ENCODE data around the gene CD1D.

Gene CD1D

DNA sequence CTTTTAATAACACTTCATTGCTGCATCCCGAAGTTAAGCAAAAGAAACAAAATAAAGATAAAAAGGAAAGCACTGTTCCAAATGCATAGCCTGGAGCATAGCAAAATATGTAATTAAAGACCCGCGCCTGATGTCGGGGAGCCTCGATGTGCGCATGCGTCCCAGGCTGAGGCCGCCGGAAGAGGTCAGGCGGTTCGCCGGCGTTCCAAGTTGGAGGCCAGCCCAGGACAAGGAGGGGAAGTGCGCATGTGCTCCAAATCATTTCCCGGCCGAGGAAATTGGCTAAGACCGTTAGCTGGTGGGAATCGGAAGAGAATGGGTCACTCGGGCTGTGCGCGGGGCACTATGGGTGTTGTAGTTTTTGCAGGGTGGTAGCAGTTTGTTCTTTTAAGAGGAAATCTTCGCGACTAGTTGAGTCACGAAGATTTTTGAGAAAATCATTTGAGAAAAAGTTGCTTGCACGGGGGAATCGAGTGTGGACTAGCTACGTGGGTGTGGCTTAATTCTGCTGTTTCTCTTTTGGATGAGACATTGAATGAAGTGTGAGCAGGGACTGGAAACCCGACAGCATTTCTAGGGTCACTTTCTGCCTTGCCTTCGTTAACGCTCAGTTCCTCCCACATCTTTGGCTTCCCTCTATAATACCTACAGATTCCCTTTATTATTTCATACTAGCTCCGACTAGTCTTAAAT is 31.0 kb upstream of the CD1D start:
- no peak overlapping the region for H3K4me3 ChIP-seq (ENCODE audit: extremely low read depth, insufficient read depth, low read length, poor library complexity, severe bottlenecking)

GRCh38 chr1:158150523-158150922 is 30.2 kb upstream of the CD1D start:
- Histone ChIP-seq H3K36me3 (ENCODE audit: control insufficient read depth, insufficient read depth, low read length) (no peaks in the 10 kb centered on the region), H3K9me3 (ENCODE audit: control insufficient read depth, low read length) (no peaks in the 10 kb centered on the region), H3K4me1 (ENCODE audit: control insufficient read depth, insufficient read depth, low read length, poor library complexity, severe bottlenecking) (peaks cover 26% of the 10 kb centered on the region), H3K27ac (ENCODE audit: low read depth, low read length, severe bottlenecking) (no peak overlapping the region), H3K4me3 (ENCODE audit: extremely low read depth, insufficient read depth, low read length, poor library complexity, severe bottlenecking) (no peak overlapping the region)
- 88 to 89% methylated on average over 1 of the region's 1 CpG for WGBS, 2 experiments (ENCODE audit: insufficient coverage in 2 of 2)

More for the DNA sequence above, 31.0 kb upstream of the CD1D start:
- Histone ChIP-seq H3K27ac (ENCODE audit: low read depth, low read length, severe bottlenecking) (no peak overlapping the region), H3K4me1 (ENCODE audit: control insufficient read depth, insufficient read depth, low read length, poor library complexity, severe bottlenecking) (peaks cover 25% of the 10 kb centered on the region), H3K36me3 (ENCODE audit: control insufficient read depth, insufficient read depth, low read length) (no peaks in the 10 kb centered on the region), H3K9me3 (ENCODE audit: control insufficient read depth, low read length) (no peaks in the 10 kb centered on the region)
- WGBS, 2 experiments (ENCODE audit: insufficient coverage in 2 of 2), result 61 to 64% methylated on average over 28 to 30 of the region's 31 CpGs

DNA sequence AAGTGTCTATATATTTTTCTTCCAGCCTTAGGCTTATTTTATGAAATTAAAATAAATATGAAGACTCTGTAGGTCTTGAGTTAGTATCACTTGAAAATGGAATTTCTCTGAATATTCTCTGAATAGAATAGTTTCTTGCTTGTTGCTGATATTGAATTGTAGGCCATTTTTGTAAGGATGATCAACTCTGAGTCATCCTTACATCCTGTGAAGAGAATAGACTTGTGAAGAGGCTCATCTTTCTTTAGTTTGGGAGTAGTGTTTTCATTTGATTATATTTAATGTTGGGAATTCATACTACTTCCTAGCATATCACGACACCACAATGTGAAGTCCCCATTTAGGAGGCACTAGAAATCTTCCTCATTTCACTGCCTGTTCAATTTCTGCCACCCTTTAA is 27.5 kb upstream of the CD1D start:
- no CpG with 5 or more reads among the region's 1 CpG for WGBS, 2 experiments (ENCODE audit: insufficient coverage in 2 of 2)
- Histone ChIP-seq H3K27ac (ENCODE audit: low read depth, low read length, severe bottlenecking) (no peak overlapping the region), H3K4me1 (ENCODE audit: control insufficient read depth, insufficient read depth, low read length, poor library complexity, severe bottlenecking) (peaks cover 14% of the 10 kb centered on the region)

GRCh38 chr1:158153746-158154444 is 26.8 kb upstream of the CD1D start:
- WGBS, 2 experiments (ENCODE audit: insufficient coverage in 2 of 2), result 87 to 100% methylated on average over 4 of the region's 5 CpGs
- no peak overlapping the region for H3K27ac ChIP-seq (ENCODE audit: low read depth, low read length, severe bottlenecking)
- no peak overlapping the region for H3K4me3 ChIP-seq (ENCODE audit: extremely low read depth, insufficient read depth, low read length, poor library complexity, severe bottlenecking)
- H3K4me1 ChIP-seq (ENCODE audit: control insufficient read depth, insufficient read depth, low read length, poor library complexity, severe bottlenecking), result peaks cover 14% of the 10 kb centered on the region
- H3K36me3 ChIP-seq (ENCODE audit: control insufficient read depth, insufficient read depth, low read length), result no peaks in the 10 kb centered on the region
- no peaks in the 10 kb centered on the region for H3K9me3 ChIP-seq (ENCODE audit: control insufficient read depth, low read length)

More for the DNA sequence above, 27.5 kb upstream of the CD1D start:
- Histone ChIP-seq H3K36me3 (ENCODE audit: control insufficient read depth, insufficient read depth, low read length) (no peaks in the 10 kb centered on the region), H3K4me3 (ENCODE audit: extremely low read depth, insufficient read depth, low read length, poor library complexity, severe bottlenecking) (no peak overlapping the region), H3K9me3 (ENCODE audit: control insufficient read depth, low read length) (no peaks in the 10 kb centered on the region)

- H3K4me1 ChIP-seq (ENCODE audit: control insufficient read depth, insufficient read depth, low read length, poor library complexity, severe bottlenecking), result peaks cover 14% of the 10 kb centered on the region
- H3K9me3 ChIP-seq (ENCODE audit: control insufficient read depth, low read length), result no peaks in the 10 kb centered on the region
- H3K27ac ChIP-seq (ENCODE audit: low read depth, low read length, severe bottlenecking), result no peak overlapping the region
- no peak overlapping the region for H3K4me3 ChIP-seq (ENCODE audit: extremely low read depth, insufficient read depth, low read length, poor library complexity, severe bottlenecking)
- no CpG with 5 or more reads among the region's 3 CpGs for WGBS, 2 experiments (ENCODE audit: insufficient coverage in 2 of 2)
- no peaks in the 10 kb centered on the region for H3K36me3 ChIP-seq (ENCODE audit: control insufficient read depth, insufficient read depth, low read length)
Measured at GRCh38 chr1:158154501-158154900, 26.2 kb upstream of the CD1D start.

DNA sequence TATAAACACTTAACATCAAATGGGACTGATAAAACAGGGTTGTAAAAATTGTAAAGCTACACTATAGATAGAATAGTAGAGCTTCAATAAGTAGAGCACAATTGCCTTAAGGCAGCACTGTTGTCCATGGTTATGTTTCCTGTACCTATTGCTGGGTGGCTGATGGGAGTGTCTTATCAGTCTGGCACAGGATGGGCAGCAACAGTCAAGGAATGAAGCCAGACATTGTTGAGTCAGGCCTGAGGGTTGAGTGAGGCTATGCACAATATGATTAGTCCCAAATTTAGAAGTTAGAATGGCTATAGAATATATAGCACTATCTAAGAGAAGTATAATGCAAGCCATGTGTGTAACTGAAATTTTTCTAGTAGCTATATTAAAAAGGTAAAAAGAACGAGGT is 25.0 kb upstream of the CD1D start:
- 100% methylated on average over 1 of the region's 1 CpG; no CpG with 5 or more reads in 1 of the 2 experiments for WGBS, 2 experiments (ENCODE audit: insufficient coverage in 2 of 2)
- no peak overlapping the region for H3K27ac ChIP-seq (ENCODE audit: low read depth, low read length, severe bottlenecking)

GRCh38 chr1:158159597-158159996 is 21.1 kb upstream of the CD1D start:
- peaks cover 3% of the 10 kb centered on the region for H3K4me1 ChIP-seq (ENCODE audit: control insufficient read depth, insufficient read depth, low read length, poor library complexity, severe bottlenecking)
- H3K36me3 ChIP-seq (ENCODE audit: control insufficient read depth, insufficient read depth, low read length), result no peaks in the 10 kb centered on the region
- no peak overlapping the region for H3K4me3 ChIP-seq (ENCODE audit: extremely low read depth, insufficient read depth, low read length, poor library complexity, severe bottlenecking)
- H3K9me3 ChIP-seq (ENCODE audit: control insufficient read depth, low read length), result no peaks in the 10 kb centered on the region
- no peak overlapping the region for H3K27ac ChIP-seq (ENCODE audit: low read depth, low read length, severe bottlenecking)

More for the DNA sequence above, 25.0 kb upstream of the CD1D start:
- Histone ChIP-seq H3K9me3 (ENCODE audit: control insufficient read depth, low read length) (no peaks in the 10 kb centered on the region), H3K4me1 (ENCODE audit: control insufficient read depth, insufficient read depth, low read length, poor library complexity, severe bottlenecking) (peaks cover 14% of the 10 kb centered on the region), H3K4me3 (ENCODE audit: extremely low read depth, insufficient read depth, low read length, poor library complexity, severe bottlenecking) (no peak overlapping the region), H3K36me3 (ENCODE audit: control insufficient read depth, insufficient read depth, low read length) (no peaks in the 10 kb centered on the region)

DNA sequence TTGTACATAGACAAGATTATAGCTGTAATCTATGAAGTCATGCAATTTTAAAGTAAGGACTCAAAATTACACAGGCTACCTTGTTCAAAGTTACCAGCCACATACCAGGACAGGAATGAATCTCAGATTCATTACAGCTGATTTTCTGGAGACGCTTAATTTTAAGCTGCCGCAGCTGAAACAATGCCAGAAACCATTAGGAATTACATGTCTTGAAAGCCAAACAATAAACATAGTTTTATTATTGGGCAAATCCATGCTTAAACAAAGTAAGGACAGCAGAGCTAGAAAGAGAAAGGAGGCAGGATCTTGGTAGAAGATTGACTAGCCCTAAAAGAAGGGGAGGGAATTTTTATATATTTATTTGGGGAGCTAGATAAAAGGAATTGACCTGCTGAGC is 19.2 kb upstream of the CD1D start:
- H3K4me1 ChIP-seq (ENCODE audit: control insufficient read depth, insufficient read depth, low read length, poor library complexity, severe bottlenecking), result no peaks in the 10 kb centered on the region
- WGBS, 2 experiments (ENCODE audit: insufficient coverage in 2 of 2), result 83 to 86% methylated on average over 1 to 2 of the region's 2 CpGs
- H3K36me3 ChIP-seq (ENCODE audit: control insufficient read depth, insufficient read depth, low read length), result no peaks in the 10 kb centered on the region
- H3K27ac ChIP-seq (ENCODE audit: low read depth, low read length, severe bottlenecking), result no peak overlapping the region
- H3K9me3 ChIP-seq (ENCODE audit: control insufficient read depth, low read length), result no peaks in the 10 kb centered on the region
- H3K4me3 ChIP-seq (ENCODE audit: extremely low read depth, insufficient read depth, low read length, poor library complexity, severe bottlenecking), result no peak overlapping the region

GRCh38 chr1:158163000-158163947 is 17.4 kb upstream of the CD1D start:
- no peaks in the 10 kb centered on the region for H3K9me3 ChIP-seq (ENCODE audit: control insufficient read depth, low read length)
- no peaks in the 10 kb centered on the region for H3K4me1 ChIP-seq (ENCODE audit: control insufficient read depth, insufficient read depth, low read length, poor library complexity, severe bottlenecking)
- 42 to 71% methylated on average over 2 to 3 of the region's 3 CpGs for WGBS, 2 experiments (ENCODE audit: insufficient coverage in 2 of 2)
- no peak overlapping the region for H3K27ac ChIP-seq (ENCODE audit: low read depth, low read length, severe bottlenecking)
- H3K36me3 ChIP-seq (ENCODE audit: control insufficient read depth, insufficient read depth, low read length), result no peaks in the 10 kb centered on the region
- no peak overlapping the region for H3K4me3 ChIP-seq (ENCODE audit: extremely low read depth, insufficient read depth, low read length, poor library complexity, severe bottlenecking)

- no peaks in the 10 kb centered on the region for H3K4me1 ChIP-seq (ENCODE audit: control insufficient read depth, insufficient read depth, low read length, poor library complexity, severe bottlenecking)
- no peak overlapping the region for H3K4me3 ChIP-seq (ENCODE audit: extremely low read depth, insufficient read depth, low read length, poor library complexity, severe bottlenecking)
- H3K27ac ChIP-seq (ENCODE audit: low read depth, low read length, severe bottlenecking), result no peak overlapping the region
- H3K36me3 ChIP-seq (ENCODE audit: control insufficient read depth, insufficient read depth, low read length), result no peaks in the 10 kb centered on the region
- no peaks in the 10 kb centered on the region for H3K9me3 ChIP-seq (ENCODE audit: control insufficient read depth, low read length)
Measured at GRCh38 chr1:158169105-158169504, 11.6 kb upstream of the CD1D start.
